ENCODE data around the gene PDE4B.
"Not testable (repeated sequence)": the region's sequence is repeated elsewhere in the genome, so short reads cannot be mapped to it uniquely, and the experiment has no call there.

PDE4B gene

DNA sequence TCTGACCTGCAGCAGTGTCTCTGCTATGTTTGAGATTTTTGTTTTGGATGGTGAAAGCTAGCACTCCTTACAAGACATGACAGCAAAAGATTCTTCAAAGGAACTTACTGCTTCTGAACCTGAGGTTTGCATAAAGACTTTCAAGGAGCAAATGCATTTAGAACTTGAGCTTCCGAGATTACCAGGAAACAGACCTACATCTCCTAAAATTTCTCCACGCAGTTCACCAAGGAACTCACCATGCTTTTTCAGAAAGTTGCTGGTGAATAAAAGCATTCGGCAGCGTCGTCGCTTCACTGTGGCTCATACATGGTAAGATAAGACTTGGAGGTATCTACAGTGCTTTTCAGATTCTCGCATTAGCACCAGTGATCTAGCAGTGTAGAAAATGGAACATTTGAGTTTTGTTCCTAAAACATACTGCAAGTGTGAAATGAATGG lies 200.2 kb downstream of the PDE4B start:
- DNase-seq (ENCODE audit: low read depth), result no peak

GRCh38 chr1:65994223-65994622 lies 201.5 kb downstream of the PDE4B start:
- DNase-seq (ENCODE audit: low read depth), result no peak

GRCh38 chr1:65995336-65995735 lies 202.6 kb downstream of the PDE4B start:
- no peak for DNase-seq (ENCODE audit: low read depth)

- DNase-seq (ENCODE audit: low read depth), result no peak
Measured at GRCh38 chr1:65995928-65996327, 203.2 kb downstream of the PDE4B start.

GRCh38 chr1:65997693-65998092 lies 205.0 kb downstream of the PDE4B start:
- DNase-seq (ENCODE audit: low read depth), result no peak

- DNase-seq (ENCODE audit: low read depth), result no peak
Measured at GRCh38 chr1:65998763-65999583, 206.3 kb downstream of the PDE4B start.

GRCh38 chr1:66000033-66000637 lies 207.4 kb downstream of the PDE4B start:
- DNase-seq (ENCODE audit: low read depth), result no peak

GRCh38 chr1:66003690-66004089 lies 211.0 kb downstream of the PDE4B start:
- DNase-seq (ENCODE audit: low read depth), result no peak

DNA sequence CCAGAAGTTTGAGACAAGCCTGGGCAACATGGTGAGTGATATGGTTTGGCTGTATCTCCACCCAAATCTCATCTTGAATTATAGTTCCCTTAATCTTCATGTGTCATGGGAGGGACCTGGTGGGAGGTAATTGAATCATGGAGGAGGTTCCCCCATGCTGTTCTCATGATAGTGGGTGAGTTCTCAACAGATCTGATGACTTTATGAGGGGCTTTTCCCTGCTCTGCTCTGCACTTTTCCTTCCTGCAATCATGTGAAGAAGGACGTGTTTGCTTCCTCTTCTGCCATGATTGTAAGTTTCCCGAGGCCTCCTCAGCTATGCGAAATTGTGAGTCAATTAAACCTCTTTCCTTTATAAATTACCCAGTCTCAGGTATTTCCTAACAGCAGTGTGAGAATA lies 213.8 kb downstream of the PDE4B start:
- DNase-seq (ENCODE audit: low read depth), result not testable (repeated sequence)

GRCh38 chr1:66012106-66012784 lies 219.6 kb downstream of the PDE4B start:
- no peak for DNase-seq (ENCODE audit: low read depth)

DNA sequence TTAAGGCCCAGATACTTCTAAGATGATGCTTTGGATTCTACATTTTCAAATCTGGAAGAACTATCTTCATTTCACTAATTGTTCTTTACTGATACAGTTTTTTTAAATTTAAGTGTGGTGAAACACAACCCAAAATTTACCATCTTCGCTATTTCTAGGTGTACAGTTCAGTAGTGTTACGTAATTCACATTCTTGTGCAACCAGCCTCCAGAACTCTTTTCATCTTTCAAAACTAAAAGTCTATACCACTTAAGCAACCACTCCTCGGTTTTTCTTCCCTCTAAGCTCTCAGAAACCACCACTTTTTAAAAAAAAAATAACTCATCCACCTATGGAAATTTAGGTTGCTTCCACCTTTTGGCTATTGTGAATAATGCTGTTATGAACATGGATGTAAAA lies 220.7 kb downstream of the PDE4B start:
- DNase-seq (ENCODE audit: low read depth), result no peak

DNA sequence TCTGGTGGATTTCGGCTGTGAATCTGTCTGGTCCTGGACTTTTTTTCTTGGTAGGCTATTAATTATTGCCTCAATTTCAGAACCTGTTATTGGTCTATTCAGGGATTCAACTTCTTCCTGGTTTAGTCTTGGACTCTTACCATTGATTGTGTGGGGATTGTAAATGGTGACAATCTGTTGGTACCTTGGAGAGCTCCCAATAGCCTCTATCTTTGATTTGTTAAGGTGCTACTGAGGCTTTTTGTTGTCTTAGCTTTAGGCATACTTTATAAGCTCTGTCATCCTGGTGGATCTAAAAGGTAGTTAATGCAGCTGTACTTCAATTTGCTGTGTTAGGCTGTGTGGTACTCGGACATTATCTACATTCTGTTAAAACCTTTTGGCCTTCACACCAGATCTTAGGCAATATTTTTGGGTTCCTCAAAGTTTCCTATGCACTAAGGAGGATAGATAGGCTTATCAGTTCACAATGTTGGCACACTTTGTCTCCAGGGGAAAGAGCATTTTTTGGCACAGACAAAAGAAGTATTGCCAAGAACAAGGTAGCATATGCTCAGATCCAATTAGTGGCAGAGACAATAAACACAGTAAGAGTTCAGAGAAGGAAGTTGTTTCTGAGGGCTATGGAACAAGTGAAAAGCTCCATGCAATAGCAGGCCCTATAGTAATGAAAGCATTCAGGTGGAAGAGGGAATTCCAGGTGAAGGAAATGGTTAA lies 230.4 kb downstream of the PDE4B start:
- DNase-seq (ENCODE audit: low read depth), result no peak

DNA sequence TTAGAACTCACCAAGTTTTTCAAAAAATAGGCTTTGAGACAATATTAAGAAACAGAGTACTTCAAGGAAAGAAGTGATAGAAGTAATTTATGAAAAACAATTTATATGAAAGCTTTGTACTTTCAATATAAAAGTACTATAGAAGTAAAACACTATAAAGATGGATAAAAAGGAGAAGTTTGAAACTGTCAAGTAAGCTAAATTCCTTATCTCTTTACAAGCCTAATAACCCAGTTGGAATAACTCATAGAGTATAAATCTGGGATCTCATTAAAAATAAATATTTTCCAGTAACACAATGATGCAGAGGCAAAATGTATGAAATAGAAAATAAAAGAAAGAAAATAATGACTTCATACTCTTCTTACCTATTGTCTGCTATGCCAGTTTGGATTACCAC lies 232.5 kb downstream of the PDE4B start:
- DNase-seq (ENCODE audit: low read depth), result no peak

- no peak for DNase-seq (ENCODE audit: low read depth)
Measured at GRCh38 chr1:66028035-66028434, 235.3 kb downstream of the PDE4B start.

GRCh38 chr1:66033781-66034180 lies 241.1 kb downstream of the PDE4B start:
- no peak for DNase-seq (ENCODE audit: low read depth)

- DNase-seq (ENCODE audit: low read depth), result no peak
Measured at GRCh38 chr1:66035616-66036245, 243.0 kb downstream of the PDE4B start.

DNA sequence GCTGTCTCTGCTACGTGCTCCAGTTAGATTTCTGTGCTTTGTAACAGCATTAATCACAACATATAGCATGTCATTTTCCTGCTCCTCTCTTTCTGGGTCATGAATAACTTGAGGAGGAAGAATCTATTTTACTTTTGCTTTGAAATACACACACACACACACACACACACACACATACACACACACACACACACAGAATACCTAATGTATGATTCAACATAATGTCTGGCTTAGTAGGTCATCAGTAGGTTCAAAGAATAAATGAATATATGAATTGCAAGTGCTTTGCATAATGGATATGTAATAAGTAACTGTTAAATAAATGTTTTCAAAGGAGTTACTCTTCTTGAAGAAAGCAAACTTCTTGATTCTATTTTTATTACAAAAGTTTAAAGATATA lies 249.0 kb downstream of the PDE4B start:
- no peak for DNase-seq (ENCODE audit: low read depth)

DNA sequence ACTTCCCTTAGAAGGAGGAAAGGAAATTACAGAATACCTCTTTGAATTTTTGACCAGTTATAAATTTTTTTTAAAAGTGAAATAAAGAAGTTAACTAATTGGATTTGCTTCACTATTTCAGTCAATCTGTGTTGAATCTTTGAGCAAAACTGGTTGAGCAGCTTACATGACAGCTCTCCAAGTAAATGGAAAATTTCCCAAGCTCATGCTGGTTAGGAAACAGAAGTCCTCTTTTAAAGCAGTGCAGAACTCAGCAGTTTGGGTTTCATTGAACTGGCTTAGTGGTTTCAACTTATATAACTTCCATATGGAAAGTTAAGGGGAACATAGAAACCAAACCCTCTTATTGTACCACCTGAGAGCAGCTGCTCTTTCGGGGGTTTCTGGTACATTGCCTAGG lies 250.5 kb downstream of the PDE4B start:
- DNase-seq (ENCODE audit: low read depth), result no peak

DNA sequence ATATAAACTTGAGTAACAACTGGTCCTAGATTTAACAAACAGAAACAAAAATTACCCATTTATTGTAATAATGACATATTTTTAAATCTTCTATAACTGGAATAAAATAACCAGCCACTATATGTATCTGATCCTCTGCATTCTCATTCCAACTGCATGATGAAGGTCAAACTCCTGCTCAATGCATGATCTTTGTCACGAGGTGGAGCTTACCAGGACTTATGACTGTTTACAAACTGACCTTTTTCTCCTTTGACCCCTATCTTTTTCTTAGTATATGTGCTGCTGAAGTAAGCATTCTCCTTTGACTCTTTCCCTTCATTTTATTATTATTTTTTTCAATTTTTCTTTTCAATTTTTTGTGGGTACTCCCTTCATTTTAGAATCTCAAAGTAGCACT lies 252.2 kb downstream of the PDE4B start:
- no peak for DNase-seq (ENCODE audit: low read depth)

DNA sequence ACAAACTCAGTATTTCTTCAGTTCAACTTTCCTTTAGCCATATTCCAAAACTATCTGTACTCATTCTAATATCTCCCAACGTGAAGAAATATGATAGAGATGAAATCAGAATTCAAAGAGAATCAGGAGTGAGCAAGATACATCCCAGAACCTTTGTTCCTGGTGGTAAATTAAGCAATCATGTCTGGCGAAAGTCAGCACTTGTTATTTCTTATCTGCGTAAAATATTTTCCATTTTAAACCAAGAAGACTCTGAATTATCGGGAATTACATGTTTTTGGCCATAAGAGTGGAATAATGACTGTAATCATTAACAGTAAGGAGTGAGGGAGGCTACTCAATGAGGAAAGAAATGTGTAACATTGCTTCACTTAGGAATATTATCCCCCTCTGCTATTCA lies 253.7 kb downstream of the PDE4B start:
- no peak for DNase-seq (ENCODE audit: low read depth)

GRCh38 chr1:66048011-66048410 lies 255.3 kb downstream of the PDE4B start:
- DNase-seq (ENCODE audit: low read depth), result no peak

GRCh38 chr1:66050123-66050522 lies 257.4 kb downstream of the PDE4B start:
- no peak for DNase-seq (ENCODE audit: low read depth)
